HG02973 (cell line): Measurements from ENCODE around the gene C19orf18.
"Not testable (repeated sequence)": the region's sequence is repeated elsewhere in the genome, so short reads cannot be mapped to it uniquely, and the experiment has no call there.

ENCODE experiments used
- ATAC-seq: cut with Tn5 transposase; IDR thresholded peaks from one replicate; pipeline ENCODE4 v1.9.1; 2021; ENCODE audit warnings: moderate library complexity; ENCODE audit not compliant: unreplicated experiment

Gene C19orf18

GRCh38 chr19:57974434-57974833 lies at the start of gene C19orf18:
C19orf18 (minus strand) TSS chr19:57974534; CDS start chr19:57974432, 102 bp downstream.
- ATAC-seq = no peak

GRCh38 chr19:58022283-58022660 lies 47.9 kb upstream of the C19orf18 start:
- no peak for ATAC-seq

- ATAC-seq = no peak
These were observed 47.4 kb upstream of the C19orf18 start for GRCh38 chr19:58021541-58022282.

GRCh38 chr19:58020129-58020528 lies 45.8 kb upstream of the C19orf18 start:
- ATAC-seq = no peak

GRCh38 chr19:58014141-58014540 lies 39.8 kb upstream of the C19orf18 start:
- ATAC-seq = no peak

- ATAC-seq = no peak
These were observed 36.2 kb upstream of the C19orf18 start for GRCh38 chr19:58010507-58010906.

GRCh38 chr19:58009666-58010301 lies 35.5 kb upstream of the C19orf18 start:
- peak; percentile 67 for ATAC-seq

- peak; percentile 13 for ATAC-seq
These were observed 34.9 kb upstream of the C19orf18 start for GRCh38 chr19:58009301-58009665.

- not testable (repeated sequence) for ATAC-seq
These were observed 34.5 kb upstream of the C19orf18 start for GRCh38 chr19:58008877-58009276.

GRCh38 chr19:58007285-58007684 lies 33.0 kb upstream of the C19orf18 start:
- ATAC-seq = no peak

- ATAC-seq = no peak
These were observed 29.0 kb upstream of the C19orf18 start for GRCh38 chr19:58003174-58003828.

GRCh38 chr19:58002384-58003173 lies 28.2 kb upstream of the C19orf18 start, which contains the start of gene ZNF606:
ZNF606 (minus strand) TSS chr19:58002820; CDS start chr19:58001319, 1,501 bp downstream.
- peak; percentile 90 for ATAC-seq

- ATAC-seq = no peak
These were observed 27.6 kb upstream of the C19orf18 start for GRCh38 chr19:58001895-58002369.

- no peak for ATAC-seq
These were observed 26.3 kb upstream of the C19orf18 start for GRCh38 chr19:58000677-58001076.

- ATAC-seq = no peak
These were observed 18.5 kb upstream of the C19orf18 start for GRCh38 chr19:57992841-57993240.

- ATAC-seq = no peak
These were observed 4.4 kb upstream of the C19orf18 start for GRCh38 chr19:57978586-57979289.

- no peak for ATAC-seq
These were observed 9.6 kb downstream of the C19orf18 start for GRCh38 chr19:57964761-57965160.

- no peak for ATAC-seq
These were observed 12.5 kb downstream of the C19orf18 start for GRCh38 chr19:57961785-57962184.

GRCh38 chr19:57954996-57955395 lies 19.3 kb downstream of the C19orf18 start:
- no peak for ATAC-seq

- no peak for ATAC-seq
These were observed 24.6 kb downstream of the C19orf18 start for GRCh38 chr19:57949702-57950101.
